NCI-H69 (cell line): ENCODE measurements around the gene CDKAL1.
A peak's percentile ranks its signal among the peaks of the same experiment; 100 is the strongest.
"Not testable (repeated sequence)": the region's sequence is repeated elsewhere in the genome, so short reads cannot be mapped to it uniquely, and the experiment has no call there.

Source experiments
- DNase-seq: peaks from one replicate; lab custom pipeline; 2025; lab: John Stamatoyannopoulos, UW

The CDKAL1 gene

GRCh38 chr6:20640181-20640580 is 105.9 kb downstream of the CDKAL1 start:
- DNase-seq: peak; percentile 53

GRCh38 chr6:20642441-20642840 is 108.2 kb downstream of the CDKAL1 start:
- peak; percentile 60 for DNase-seq

GRCh38 chr6:20644667-20645370 is 110.6 kb downstream of the CDKAL1 start:
- DNase-seq: no peak

- DNase-seq: not testable (repeated sequence)
Observed at GRCh38 chr6:20645572-20645971, 111.3 kb downstream of the CDKAL1 start.

- peak; percentile 30 for DNase-seq
Observed at GRCh38 chr6:20647585-20647984, 113.3 kb downstream of the CDKAL1 start.

- peak; percentile 51 for DNase-seq
Observed at GRCh38 chr6:20649696-20650470, 115.6 kb downstream of the CDKAL1 start.

- DNase-seq: no peak
Observed at GRCh38 chr6:20652299-20653084, 118.2 kb downstream of the CDKAL1 start.

- no peak for DNase-seq
Observed at GRCh38 chr6:20653085-20653479, 118.8 kb downstream of the CDKAL1 start.

GRCh38 chr6:20655317-20655716 is 121.1 kb downstream of the CDKAL1 start:
- DNase-seq: peak; percentile 44

- DNase-seq: peak; percentile 56
Observed at GRCh38 chr6:20657274-20657800, 123.1 kb downstream of the CDKAL1 start.

- peak; percentile 53 for DNase-seq
Observed at GRCh38 chr6:20658053-20658452, 123.8 kb downstream of the CDKAL1 start.

GRCh38 chr6:20658516-20658915 is 124.3 kb downstream of the CDKAL1 start:
- DNase-seq: no peak

GRCh38 chr6:20660534-20660933 is 126.3 kb downstream of the CDKAL1 start:
- no peak for DNase-seq

- DNase-seq: peak; percentile 98
Observed at GRCh38 chr6:20661721-20662120, 127.5 kb downstream of the CDKAL1 start.

- DNase-seq: peak; percentile 65
Observed at GRCh38 chr6:20664250-20664649, 130.0 kb downstream of the CDKAL1 start.

GRCh38 chr6:20665290-20665689 is 131.0 kb downstream of the CDKAL1 start:
- no peak for DNase-seq

GRCh38 chr6:20669571-20670314 is 135.5 kb downstream of the CDKAL1 start:
- no peak for DNase-seq

GRCh38 chr6:20670750-20671149 is 136.5 kb downstream of the CDKAL1 start:
- DNase-seq: no peak

GRCh38 chr6:20672038-20672437 is 137.8 kb downstream of the CDKAL1 start:
- DNase-seq: no peak

GRCh38 chr6:20673458-20673857 is 139.2 kb downstream of the CDKAL1 start:
- no peak for DNase-seq

GRCh38 chr6:20674664-20675063 is 140.4 kb downstream of the CDKAL1 start:
- DNase-seq: peak; percentile 61
